Left lung (tissue), 10 donors: ENCODE data around the gene PAK6. TPM values are rescaled to one million over a fixed set of nuclear protein-coding genes. Genes with fewer than 3 reads are reported as not detected.

Source experiments
- ATAC-seq: fragments of 200-7000 bp; cut with Tn5 transposase; one replicate; pipeline ENCODE4 v1.9.1; 2020; ENCODE audit warnings: moderate library complexity
- DNase-seq, 4 donors: peaks; one replicate each; pipeline ENCODE4 v3.0.0-alpha.2; 2013 to 2020
- H3K27ac ChIP-seq, 2 donors: fragments of 200-600 bp; sonication (generic) in 1 of 2; one replicate each; pipeline versions ENCODE4 v1.5.0 to v1.8.0; 2020 to 2021
- H3K27me3 ChIP-seq, 2 donors: fragments of 200-600 bp; sonication (generic) in 1 of 2; one replicate each; pipeline versions ENCODE4 v1.5.0 to v1.8.0; 2020 to 2021
- H3K36me3 ChIP-seq, 2 donors: fragments of 200-600 bp; sonication (generic) in 1 of 2; one replicate each; pipeline versions ENCODE4 v1.5.0 to v1.8.0; 2020 to 2021
- H3K4me1 ChIP-seq, 2 donors: fragments of 200-600 bp; one replicate each; pipeline ENCODE4 v1.8.0; 2021
- H3K4me3 ChIP-seq, 2 donors: fragments of 200-600 bp; sonication (generic) in 1 of 2; one replicate each; pipeline versions ENCODE4 v1.5.0 to v1.8.0; 2020 to 2021; ENCODE audit warnings: mild to moderate bottlenecking in 1 of 2
- H3K9me3 ChIP-seq, 2 donors: fragments of 200-600 bp; sonication (generic) in 1 of 2; one replicate each; pipeline versions ENCODE4 v1.5.0 to v1.8.0; 2020 to 2021
- intact Hi-C, 2 donors: fragments of 100-400 bp; cut with DNase I; formaldehyde crosslinking; loops; one replicate each; pipeline versions ENCODE4 v1.11.2 to v1.14.2; 2022
- polyA plus RNA-seq, 6 donors: library from polyadenylated mRNA; unstranded; fragments of 120-200 nt; gene quantifications; one replicate each; pipeline ENCODE4 v1.2.1, GENCODE V29; 2013; ENCODE audit not compliant: insufficient read length in 6 of 6
- total RNA-seq, 2 donors: library from RNA; stranded (reverse); fragmentation: NEBNext Ultra II Directional; extraction: Animal tissue kit (Norgen Biotek cat#: 25700); gene quantifications; one replicate each; pipeline ENCODE4 v1.2.1, GENCODE V29; 2021
- TF ChIP-seq, protein P1 (sequence below), 2 donors: fragments of 200-600 bp; sonication (generic) in 1 of 2; IDR thresholded peaks; one replicate each; pipeline versions ENCODE4 v1.5.0 to v1.8.0; 2021; ENCODE audit warnings: antibody characterized with exemption in 2 of 2
- donor health status: DM: no; HTN: yes; CAD: no.
- donor health status: DM: no; HTN: no; CAD: no.

Gene PAK6
- total and polyA plus RNA-seq, 8 donors: 5.3 to 14.6 (median 8.1) TPM

- no peak for DNase-seq
- Histone ChIP-seq H3K9me3 (no peaks in the 10 kb centered on the region), H3K27me3 (peaks cover 0 to 16% of the 10 kb centered on the region in 2 donors), H3K4me3 (no peak overlapping the region), H3K36me3 (peaks cover 0 to 99% of the 10 kb centered on the region in 2 donors), H3K4me1 (peaks cover 0 to 7% of the 10 kb centered on the region in 2 donors), H3K27ac (no peak overlapping the region)
- TF ChIP-seq, protein P1, sequence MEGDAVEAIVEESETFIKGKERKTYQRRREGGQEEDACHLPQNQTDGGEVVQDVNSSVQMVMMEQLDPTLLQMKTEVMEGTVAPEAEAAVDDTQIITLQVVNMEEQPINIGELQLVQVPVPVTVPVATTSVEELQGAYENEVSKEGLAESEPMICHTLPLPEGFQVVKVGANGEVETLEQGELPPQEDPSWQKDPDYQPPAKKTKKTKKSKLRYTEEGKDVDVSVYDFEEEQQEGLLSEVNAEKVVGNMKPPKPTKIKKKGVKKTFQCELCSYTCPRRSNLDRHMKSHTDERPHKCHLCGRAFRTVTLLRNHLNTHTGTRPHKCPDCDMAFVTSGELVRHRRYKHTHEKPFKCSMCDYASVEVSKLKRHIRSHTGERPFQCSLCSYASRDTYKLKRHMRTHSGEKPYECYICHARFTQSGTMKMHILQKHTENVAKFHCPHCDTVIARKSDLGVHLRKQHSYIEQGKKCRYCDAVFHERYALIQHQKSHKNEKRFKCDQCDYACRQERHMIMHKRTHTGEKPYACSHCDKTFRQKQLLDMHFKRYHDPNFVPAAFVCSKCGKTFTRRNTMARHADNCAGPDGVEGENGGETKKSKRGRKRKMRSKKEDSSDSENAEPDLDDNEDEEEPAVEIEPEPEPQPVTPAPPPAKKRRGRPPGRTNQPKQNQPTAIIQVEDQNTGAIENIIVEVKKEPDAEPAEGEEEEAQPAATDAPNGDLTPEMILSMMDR (IDR thresholded peaks at IDR 0.05): no peak
- ATAC-seq: no peak
- intact Hi-C loops: no loop called here
Measured at GRCh38 chr15:40293905-40294895, 55.3 kb downstream of the PAK6 start.

- no peaks in the 10 kb centered on the region for H3K9me3 ChIP-seq
- TF ChIP-seq, protein P1 (IDR thresholded peaks at IDR 0.05): no peak
- intact Hi-C loops: no loop called here
- peaks cover 0 to 16% of the 10 kb centered on the region in 2 donors for H3K27me3 ChIP-seq
- H3K4me3 ChIP-seq: no peak overlapping the region
- DNase-seq (no peak), ATAC-seq (no peak)
- peaks cover 0 to 7% of the 10 kb centered on the region in 2 donors for H3K4me1 ChIP-seq
- H3K27ac ChIP-seq: no peak overlapping the region
- peaks cover 0 to 91% of the 10 kb centered on the region in 2 donors for H3K36me3 ChIP-seq
Measured at GRCh38 chr15:40295297-40295696, 56.4 kb downstream of the PAK6 start.

DNA sequence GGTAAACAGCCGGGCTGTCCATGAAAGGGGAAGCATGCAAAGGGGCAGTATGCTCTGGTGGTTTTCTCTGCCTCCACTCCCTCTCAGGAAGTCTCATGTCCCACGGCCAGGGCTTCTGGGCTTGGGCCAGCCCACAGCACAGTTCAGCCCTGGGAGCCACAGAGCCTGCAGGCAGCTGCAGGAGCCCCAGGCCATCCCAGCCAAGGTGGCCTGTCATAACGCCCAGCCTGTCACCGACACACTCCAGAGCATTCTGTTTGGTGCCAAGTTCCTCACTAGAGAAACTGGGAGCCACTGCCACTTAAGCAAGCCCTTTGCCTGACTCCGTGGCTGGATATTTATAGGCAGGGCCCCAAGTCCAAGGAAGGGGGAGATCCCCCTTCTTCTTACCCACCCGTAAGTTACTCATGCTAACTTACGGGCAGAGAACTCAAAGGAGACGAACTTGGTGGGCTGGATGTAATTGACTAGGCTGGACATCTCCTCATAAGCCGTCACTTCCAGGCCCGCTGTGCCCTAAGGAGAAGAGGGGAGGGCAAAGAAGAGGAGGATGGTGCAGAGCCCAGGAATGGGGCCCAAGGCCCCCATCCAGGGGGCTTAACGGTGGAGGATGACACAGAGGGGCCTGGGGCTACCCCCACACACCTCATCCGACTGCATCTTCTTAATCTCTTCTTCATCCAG is 57.2 kb downstream of the PAK6 start:
- intact Hi-C loops: no loop called here

GRCh38 chr15:40296561-40297230 is 57.8 kb downstream of the PAK6 start:
- Histone ChIP-seq H3K27ac (no peak overlapping the region), H3K9me3 (no peaks in the 10 kb centered on the region), H3K27me3 (peaks cover 0 to 7% of the 10 kb centered on the region in 2 donors), H3K4me3 (no peak overlapping the region), H3K4me1 (peaks cover 0 to 9% of the 10 kb centered on the region in 2 donors), H3K36me3 (peaks cover 0 to 89% of the 10 kb centered on the region in 2 donors)
- TF ChIP-seq, protein P1 (IDR thresholded peaks at IDR 0.05): no peak
- DNase-seq (no peak), ATAC-seq (no peak)
- intact Hi-C loops: no loop called here

More for the DNA sequence above, 57.2 kb downstream of the PAK6 start:
- ATAC-seq (no peak), DNase-seq (no peak)
- Histone ChIP-seq H3K4me1 (peaks cover 0 to 4% of the 10 kb centered on the region in 2 donors), H3K27ac (no peak overlapping the region), H3K9me3 (no peaks in the 10 kb centered on the region), H3K27me3 (peaks cover 0 to 14% of the 10 kb centered on the region in 2 donors), H3K4me3 (no peak overlapping the region), H3K36me3 (peaks cover 0 to 89% of the 10 kb centered on the region in 2 donors)
- TF ChIP-seq, protein P1 (IDR thresholded peaks at IDR 0.05): no peak
